CD1c-positive myeloid dendritic cell (primary cell): Measurements from ENCODE around the gene RAB29.

Source experiments
- DNase-seq: peaks from one replicate; pipeline ENCODE4 v3.0.0-alpha.2; 2016; ENCODE audit errors: extremely low spot score

Gene RAB29

GRCh38 chr1:205763980-205764379, 11.3 kb downstream of the RAB29 start:
- no peak for DNase-seq

- DNase-seq: no peak
Measured at GRCh38 chr1:205760606-205761005, 14.7 kb downstream of the RAB29 start.

- DNase-seq: no peak
Measured at GRCh38 chr1:205756552-205756951, 18.7 kb downstream of the RAB29 start.

GRCh38 chr1:205754857-205755256, 20.4 kb downstream of the RAB29 start:
- DNase-seq: no peak

GRCh38 chr1:205751036-205751651, 24.1 kb downstream of the RAB29 start:
- DNase-seq: no peak

- peak; percentile 98 for DNase-seq
Measured at GRCh38 chr1:205750138-205751035, 24.9 kb downstream of the RAB29 start, which contains the start of gene NUCKS1. TSS of gene NUCKS1 (minus strand) at chr1:205750182. CDS start at chr1:205749973, 209 bp downstream.

- peak; percentile 95 for DNase-seq
Measured at GRCh38 chr1:205749234-205750137, 25.8 kb downstream of the RAB29 start.

GRCh38 chr1:205748403-205749233, 26.7 kb downstream of the RAB29 start:
- DNase-seq: peak; percentile 77

GRCh38 chr1:205746757-205747412, 28.4 kb downstream of the RAB29 start:
- no peak for DNase-seq

- no peak for DNase-seq
Measured at GRCh38 chr1:205744403-205744802, 30.9 kb downstream of the RAB29 start.

- no peak for DNase-seq
Measured at GRCh38 chr1:205743977-205744376, 31.3 kb downstream of the RAB29 start.

GRCh38 chr1:205741681-205742080, 33.6 kb downstream of the RAB29 start:
- no peak for DNase-seq

GRCh38 chr1:205739348-205740160, 35.7 kb downstream of the RAB29 start:
- no peak for DNase-seq

- DNase-seq: no peak
Measured at GRCh38 chr1:205735218-205735617, 40.1 kb downstream of the RAB29 start.

GRCh38 chr1:205733438-205734175, 41.7 kb downstream of the RAB29 start:
- no peak for DNase-seq

- DNase-seq: no peak
Measured at GRCh38 chr1:205729945-205730610, 45.2 kb downstream of the RAB29 start.

GRCh38 chr1:205726619-205727125, 48.6 kb downstream of the RAB29 start:
- DNase-seq: no peak

GRCh38 chr1:205725514-205725913, 49.8 kb downstream of the RAB29 start:
- no peak for DNase-seq
